T47D (cell line): ENCODE measurements around the gene CLDN16.
A peak's percentile ranks its signal among the peaks of the same experiment; 100 is the strongest.

ENCODE experiments used
- DNase-seq, 2 experiments: peaks; one replicate each; pipeline versions ENCODE4 v3.0.0 to v3.0.0-alpha.2; 2011 to 2012; ENCODE audit warnings: low read depth in 1 of 2, low spot score in 1 of 2
- JUND ChIP-seq: IDR thresholded peaks from 2 replicates; pipeline ENCODE4 v1.6.1; 2012; ENCODE audit warnings: low read depth
- in situ Hi-C: cut with HindIII; loops from 2 replicates; pipeline ENCODE4 v1.10.0; 2016; ENCODE audit warnings: low sequenced_read_pairs, low pct_unique_long_range_greater_than_20kb

The CLDN16 gene

GRCh38 chr3:190387578-190388213, at the start of gene CLDN16:
TSS of gene CLDN16 (plus strand) at chr3:190388163. CDS start at chr3:190388330, 167 bp downstream.
- no peak for TF ChIP-seq JUND
- in situ Hi-C loops = no loop called here
- no peak for DNase-seq

GRCh38 chr3:190338717-190339116, 49.2 kb upstream of the CLDN16 start:
- no peak for DNase-seq
- no peak for TF ChIP-seq JUND
- in situ Hi-C loops = no loop called here

GRCh38 chr3:190339130-190339529, 48.8 kb upstream of the CLDN16 start:
- peak in 1 of 2 experiments; percentile 56 for DNase-seq
- in situ Hi-C loops = no loop called here
- TF ChIP-seq JUND = no peak

GRCh38 chr3:190340071-190340470, 47.9 kb upstream of the CLDN16 start:
- in situ Hi-C loops = no loop called here
- no peak for TF ChIP-seq JUND
- no peak for DNase-seq

- no peak; the same call in 1 of the 2 replicates for TF ChIP-seq JUND
- in situ Hi-C loops = no loop called here
- DNase-seq = peak in 1 of 2 experiments; percentile 32
Measured at GRCh38 chr3:190345027-190345821, 42.7 kb upstream of the CLDN16 start.

GRCh38 chr3:190345878-190346277, 42.1 kb upstream of the CLDN16 start:
- no peak for TF ChIP-seq JUND
- peak in 1 of 2 experiments; percentile 39 for DNase-seq
- in situ Hi-C loops = no loop called here

- no peak for DNase-seq
- in situ Hi-C loops = no loop called here
- no peak for TF ChIP-seq JUND
Measured at GRCh38 chr3:190346541-190346940, 41.4 kb upstream of the CLDN16 start.

- no peak for TF ChIP-seq JUND
- in situ Hi-C loops = no loop called here
- DNase-seq = no peak
Measured at GRCh38 chr3:190352861-190353457, 35.0 kb upstream of the CLDN16 start.

GRCh38 chr3:190356246-190356645, 31.7 kb upstream of the CLDN16 start:
- no peak for DNase-seq
- TF ChIP-seq JUND = no peak
- in situ Hi-C loops = no loop called here

GRCh38 chr3:190357468-190357867, 30.5 kb upstream of the CLDN16 start:
- no peak for DNase-seq
- TF ChIP-seq JUND = no peak
- in situ Hi-C loops = no loop called here

GRCh38 chr3:190359813-190360212, 28.1 kb upstream of the CLDN16 start:
- TF ChIP-seq JUND = no peak
- in situ Hi-C loops = no loop called here

GRCh38 chr3:190360228-190360627, 27.7 kb upstream of the CLDN16 start:
- no peak for TF ChIP-seq JUND
- no peak for DNase-seq
- in situ Hi-C loops = no loop called here

More at GRCh38 chr3:190359813-190360212, 28.1 kb upstream of the CLDN16 start:
- DNase-seq = no peak

- in situ Hi-C loops = no loop called here
- TF ChIP-seq JUND = no peak
- peak in 1 of 2 experiments; percentile 64 for DNase-seq
Measured at GRCh38 chr3:190361791-190362190, 26.2 kb upstream of the CLDN16 start.
